ENCODE data around the gene COL25A1. TPM values are rescaled to one million over a fixed set of nuclear protein-coding genes. Genes with fewer than 3 reads are reported as not detected.

Gene COL25A1
- total RNA-seq, 2 experiments from 2014 or later, result not detected

GRCh38 chr4:108839333-108839732, 463.1 kb downstream of the COL25A1 start:
- CTCF ChIA-PET, result no interaction called here
- POLR2A ChIA-PET, result no interaction called here

GRCh38 chr4:108838451-108838850, 464.0 kb downstream of the COL25A1 start:
- POLR2A ChIA-PET, result no interaction called here
- CTCF ChIA-PET, result no interaction called here

DNA sequence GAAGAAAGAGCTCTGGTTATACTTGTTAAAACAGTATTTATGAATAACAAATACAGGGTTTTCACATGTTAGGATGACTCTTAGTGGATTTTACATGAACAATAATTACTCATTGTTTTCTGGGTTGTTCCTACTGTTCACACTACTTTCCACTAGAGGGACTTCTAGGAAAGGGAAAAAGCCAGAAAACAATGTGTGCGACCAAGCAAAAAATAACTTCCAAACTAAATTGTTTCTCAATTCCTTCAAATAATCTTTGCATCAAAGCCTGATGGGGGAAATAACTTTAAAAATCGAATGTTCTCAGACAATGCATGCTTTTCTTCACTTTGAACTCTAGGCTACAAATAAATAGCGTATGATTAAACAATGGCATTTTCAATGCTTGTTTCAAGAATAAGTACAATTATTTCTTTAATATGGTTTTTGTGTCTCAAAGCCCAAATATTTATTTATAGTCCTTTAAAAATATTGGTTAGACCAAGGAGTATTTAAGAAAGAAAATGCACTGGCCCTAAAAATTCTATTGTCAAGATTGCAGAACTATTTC, 467.5 kb downstream of the COL25A1 start:
- CTCF ChIA-PET, result interaction anchor here (0.6 kb wide), 1 partner anchor 10 kb away, joined by 3 read pairs; no protein-coding TSS in a partner anchor
- POLR2A ChIA-PET, result no interaction called here

GRCh38 chr4:108834166-108834834, 468.2 kb downstream of the COL25A1 start:
- CTCF ChIA-PET, result interaction anchor here (0.6 kb wide), 1 partner anchor 9 kb away, joined by 3 read pairs; no protein-coding TSS in a partner anchor
- POLR2A ChIA-PET, result no interaction called here

GRCh38 chr4:108833046-108833445, 469.4 kb downstream of the COL25A1 start:
- CTCF ChIA-PET, result no interaction called here
- POLR2A ChIA-PET, result no interaction called here

DNA sequence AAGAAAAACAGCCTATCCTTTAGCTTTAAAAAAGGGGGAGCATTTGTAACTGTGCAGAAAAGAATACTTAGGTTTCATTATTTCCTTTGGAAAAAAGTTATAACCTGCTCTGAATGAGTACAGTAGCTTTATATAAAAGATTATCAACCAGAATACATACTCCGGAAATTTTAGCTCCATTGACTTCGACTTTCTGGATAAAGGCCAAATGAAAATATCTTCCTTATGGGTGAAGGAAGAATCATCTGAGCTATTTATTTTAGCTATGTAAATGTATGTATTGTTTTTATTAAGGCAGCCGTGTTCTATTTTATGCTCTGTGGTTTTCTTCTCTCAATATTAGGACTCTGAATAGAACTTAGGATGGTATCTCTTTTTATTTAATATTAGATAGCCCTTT, 470.6 kb downstream of the COL25A1 start:
- ChIA-PET POLR2A (no interaction called here), CTCF (no interaction called here)

DNA sequence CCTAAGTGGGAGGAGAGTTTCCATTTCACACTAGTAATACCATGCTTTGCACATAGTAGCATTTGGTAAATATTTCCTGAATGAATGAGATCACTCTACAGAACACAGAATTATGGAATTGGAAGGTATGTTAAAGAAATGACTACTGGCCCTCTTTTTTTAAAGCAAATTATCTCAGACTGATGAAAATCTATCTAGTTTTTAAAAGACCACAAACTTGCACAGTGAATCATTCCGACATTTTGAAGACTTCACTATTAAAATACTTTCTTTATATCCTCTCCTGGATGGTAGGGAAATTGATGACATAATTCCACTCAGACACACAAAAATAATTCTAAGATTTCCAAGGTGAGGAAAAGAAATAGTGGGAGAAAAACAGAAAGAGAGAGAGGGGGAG, 471.2 kb downstream of the COL25A1 start:
- ChIA-PET POLR2A (no interaction called here), CTCF (no interaction called here)

DNA sequence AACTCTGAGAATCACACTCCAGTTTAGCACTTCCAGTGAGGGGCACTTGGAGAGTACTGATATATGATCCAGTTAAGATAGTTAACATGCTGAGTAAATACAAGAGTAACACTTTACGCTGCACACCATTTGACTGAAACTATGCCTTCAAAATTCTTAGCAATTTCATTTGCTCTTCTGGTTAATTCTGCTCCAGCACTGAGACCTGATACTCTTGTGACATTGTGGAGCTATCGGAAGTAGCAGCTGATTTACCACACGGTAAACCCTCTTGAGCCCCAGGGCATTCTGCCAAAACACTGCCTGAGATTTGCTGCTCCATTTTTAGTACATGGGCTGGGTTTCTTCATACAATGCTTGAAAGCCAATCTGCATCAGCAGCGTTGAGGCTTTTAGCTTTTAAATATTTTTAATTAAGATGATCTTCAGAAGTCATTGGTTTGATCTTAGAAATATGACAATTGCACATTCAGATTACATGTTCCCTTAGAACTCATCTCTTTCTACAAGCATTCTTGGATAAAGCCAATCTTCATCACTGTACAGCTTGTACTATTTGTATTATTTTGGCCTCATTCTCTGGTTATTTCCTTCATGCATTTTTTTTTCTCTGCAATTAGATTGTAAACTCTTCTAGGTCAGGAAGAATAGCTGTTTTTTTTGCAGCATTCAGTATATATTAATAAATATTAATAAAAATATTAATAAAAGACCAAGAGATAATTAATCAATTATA, 471.8 kb downstream of the COL25A1 start:
- CTCF ChIA-PET, result no interaction called here
- POLR2A ChIA-PET, result no interaction called here

GRCh38 chr4:108829966-108830492, 472.4 kb downstream of the COL25A1 start:
- POLR2A ChIA-PET, result no interaction called here
- CTCF ChIA-PET, result no interaction called here

GRCh38 chr4:108828620-108829019, 473.8 kb downstream of the COL25A1 start:
- CTCF ChIA-PET, result no interaction called here
- POLR2A ChIA-PET, result no interaction called here

- ChIA-PET CTCF (no interaction called here), POLR2A (no interaction called here)
Measured at GRCh38 chr4:108825737-108826136, 476.7 kb downstream of the COL25A1 start.

GRCh38 chr4:108821351-108821930, 481.0 kb downstream of the COL25A1 start:
- CTCF ChIA-PET, result no interaction called here
- POLR2A ChIA-PET, result no interaction called here

GRCh38 chr4:108820492-108821350, 481.7 kb downstream of the COL25A1 start:
- CTCF ChIA-PET, result no interaction called here
- POLR2A ChIA-PET, result interaction anchor here (0.6 kb wide), 1 partner anchor 64 kb away, joined by 4 read pairs; no protein-coding TSS in a partner anchor

DNA sequence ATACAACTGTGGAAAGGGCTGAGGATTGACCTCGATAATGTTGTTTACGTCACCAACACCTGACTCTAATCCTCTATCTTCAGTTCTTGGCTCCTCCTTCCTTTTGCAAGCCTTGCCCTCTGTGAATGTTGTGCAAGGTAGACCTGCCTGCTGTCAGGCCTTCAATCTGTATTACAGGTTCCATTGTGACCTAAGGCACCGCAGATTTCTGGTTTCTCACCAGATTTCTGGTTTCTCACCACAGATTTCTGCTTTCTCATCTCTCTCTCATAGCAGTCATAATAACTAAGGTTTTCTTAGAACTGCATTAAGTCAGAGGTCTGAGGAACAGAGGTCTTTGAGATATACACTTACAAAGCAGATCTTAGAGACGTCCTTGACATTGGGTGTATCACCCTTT, 488.1 kb downstream of the COL25A1 start:
- ChIA-PET CTCF (no interaction called here), POLR2A (no interaction called here)

DNA sequence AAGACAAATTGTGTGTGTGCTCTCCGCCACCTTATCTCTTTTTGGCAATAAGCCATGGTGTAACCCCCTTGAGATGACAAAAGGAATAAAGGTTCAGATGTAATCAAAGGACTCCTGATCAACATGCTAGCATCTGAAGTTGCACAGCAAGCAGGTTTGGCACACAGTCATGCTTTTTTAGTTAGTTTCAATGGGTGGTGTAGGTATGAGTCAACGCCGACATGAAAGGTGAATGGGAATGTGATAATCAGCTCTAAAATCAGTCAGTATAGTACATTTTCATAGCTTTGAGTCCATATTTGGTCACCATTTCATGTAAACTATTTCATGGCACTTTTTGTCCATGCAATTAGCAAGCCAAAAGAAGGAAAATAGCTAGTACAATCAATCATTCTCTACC, 489.2 kb downstream of the COL25A1 start:
- CTCF ChIA-PET, result no interaction called here
- POLR2A ChIA-PET, result no interaction called here

GRCh38 chr4:108811486-108811885, 491.0 kb downstream of the COL25A1 start:
- ChIA-PET CTCF (no interaction called here), POLR2A (no interaction called here)

GRCh38 chr4:108810087-108810486, 492.4 kb downstream of the COL25A1 start:
- CTCF ChIA-PET, result no interaction called here
- POLR2A ChIA-PET, result no interaction called here

DNA sequence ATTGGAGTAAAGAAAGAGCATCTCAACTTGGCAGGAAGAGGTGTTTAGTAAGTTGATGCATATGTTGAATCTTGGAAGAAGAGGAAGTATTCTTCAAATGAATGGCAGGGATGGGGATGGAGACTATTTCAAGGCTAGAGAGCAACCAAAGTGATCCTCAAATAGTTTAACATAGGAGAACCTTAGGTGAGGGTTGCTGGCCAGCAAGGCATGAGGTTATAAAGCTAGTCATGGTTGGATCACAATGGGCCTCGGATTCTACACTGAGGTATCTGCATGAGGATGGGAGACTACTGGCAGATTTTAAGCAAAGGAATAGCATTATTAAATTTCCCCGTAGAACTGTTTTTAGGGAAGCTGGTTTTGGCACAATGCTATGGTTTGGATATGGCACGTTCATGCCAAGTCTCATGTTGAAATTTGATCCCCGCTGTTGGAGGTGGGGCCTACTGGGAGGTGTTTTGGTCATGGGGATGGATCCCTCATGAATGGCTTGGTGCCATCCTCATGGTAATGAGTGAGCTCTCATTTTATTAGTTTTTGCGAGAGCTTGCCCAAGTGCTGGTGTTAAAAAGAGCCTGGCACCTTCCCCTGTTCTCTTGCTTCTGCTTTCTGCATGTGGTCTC, 497.7 kb downstream of the COL25A1 start:
- POLR2A ChIA-PET, result no interaction called here
- CTCF ChIA-PET, result no interaction called here

DNA sequence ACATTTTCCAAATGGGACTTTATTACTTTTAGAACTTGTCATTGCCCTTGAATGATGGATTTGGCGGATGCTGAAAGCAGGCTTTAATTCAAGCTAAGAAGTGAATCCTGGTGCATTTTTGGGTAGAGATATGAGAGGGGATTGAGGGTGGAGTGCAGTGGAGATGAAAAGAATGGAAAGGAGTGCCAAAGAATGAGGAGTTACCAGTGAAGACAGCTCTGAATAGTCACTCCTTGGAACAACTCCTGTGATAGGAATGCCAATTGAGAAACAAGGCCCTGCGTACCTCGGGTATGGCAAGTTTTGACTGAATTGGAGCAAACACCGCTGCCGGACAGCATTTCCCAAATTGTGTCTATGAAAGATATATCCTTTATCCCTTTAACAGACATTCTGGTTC, 503.2 kb downstream of the COL25A1 start:
- CTCF ChIA-PET, result no interaction called here
- POLR2A ChIA-PET, result no interaction called here

- POLR2A ChIA-PET, result no interaction called here
Measured at GRCh38 chr4:108796173-108796572, 506.3 kb downstream of the COL25A1 start.

More at GRCh38 chr4:108796173-108796572, 506.3 kb downstream of the COL25A1 start:
- CTCF ChIA-PET, result interaction anchor here (0.5 kb wide), 1 partner anchor 836 kb away, joined by 5 read pairs; no protein-coding TSS in a partner anchor

Data from activated CD8-positive, alpha-beta memory T cell treated with anti-CD3 and anti-CD28 coated beads for 36 hours (primary cell).